ENCODE measurements around the gene DEDD2. TPM values are rescaled to one million over a fixed set of nuclear protein-coding genes. Genes with fewer than 3 reads are reported as not detected.

Gene DEDD2
- total RNA-seq, 4 donors from 2014 or later: 23.2 to 30.2 (median 27.8) TPM

- peaks cover 15 to 87% (median 28%) of the 10 kb centered on the region in 4 donors for H3K27me3 ChIP-seq
- no peaks in the 10 kb centered on the region for H3K9me3 ChIP-seq
- H3K27ac ChIP-seq: no peak overlapping the region
- peaks cover 0 to 22% (median 8%) of the 10 kb centered on the region in 3 donors for H3K4me1 ChIP-seq
- no peak overlapping the region for H3K4me3 ChIP-seq
- intact Hi-C loops (cut with DNase I): loop anchor here (5.0 kb wide), 1 partner anchor 47 kb away; the partner anchor contains the start of gene POU2F2
- no peak for DNase-seq
- 7 to 17% methylated on average over 12 to 13 of the region's 13 CpGs for WGBS, 2 donors
- TF ChIP-seq, protein P1, sequence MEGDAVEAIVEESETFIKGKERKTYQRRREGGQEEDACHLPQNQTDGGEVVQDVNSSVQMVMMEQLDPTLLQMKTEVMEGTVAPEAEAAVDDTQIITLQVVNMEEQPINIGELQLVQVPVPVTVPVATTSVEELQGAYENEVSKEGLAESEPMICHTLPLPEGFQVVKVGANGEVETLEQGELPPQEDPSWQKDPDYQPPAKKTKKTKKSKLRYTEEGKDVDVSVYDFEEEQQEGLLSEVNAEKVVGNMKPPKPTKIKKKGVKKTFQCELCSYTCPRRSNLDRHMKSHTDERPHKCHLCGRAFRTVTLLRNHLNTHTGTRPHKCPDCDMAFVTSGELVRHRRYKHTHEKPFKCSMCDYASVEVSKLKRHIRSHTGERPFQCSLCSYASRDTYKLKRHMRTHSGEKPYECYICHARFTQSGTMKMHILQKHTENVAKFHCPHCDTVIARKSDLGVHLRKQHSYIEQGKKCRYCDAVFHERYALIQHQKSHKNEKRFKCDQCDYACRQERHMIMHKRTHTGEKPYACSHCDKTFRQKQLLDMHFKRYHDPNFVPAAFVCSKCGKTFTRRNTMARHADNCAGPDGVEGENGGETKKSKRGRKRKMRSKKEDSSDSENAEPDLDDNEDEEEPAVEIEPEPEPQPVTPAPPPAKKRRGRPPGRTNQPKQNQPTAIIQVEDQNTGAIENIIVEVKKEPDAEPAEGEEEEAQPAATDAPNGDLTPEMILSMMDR (IDR thresholded peaks at IDR 0.05): no peak
- TF ChIP-seq POLR2A (IDR thresholded peaks at IDR 0.05): no peak
- no peaks in the 10 kb centered on the region for H3K36me3 ChIP-seq
These were observed 38.4 kb downstream of the DEDD2 start for GRCh38 chr19:42178791-42179674.

GRCh38 chr19:42177686-42178019, 39.8 kb downstream of the DEDD2 start:
- WGBS, 2 donors: 27 to 31% methylated on average over 3 of the region's 3 CpGs
- intact Hi-C loops (cut with DNase I): loop anchor here (5.0 kb wide), 1 partner anchor 45 kb away; the partner anchor contains the start of gene POU2F2
- Histone ChIP-seq H3K4me3 (no peak overlapping the region), H3K27ac (no peak overlapping the region), H3K27me3 (peaks cover 15 to 100% (median 28%) of the 10 kb centered on the region in 4 donors), H3K36me3 (no peaks in the 10 kb centered on the region), H3K9me3 (no peaks in the 10 kb centered on the region), H3K4me1 (peaks cover 0 to 22% (median 8%) of the 10 kb centered on the region in 3 donors)
- DNase-seq: no peak
- TF ChIP-seq, protein P1 (IDR thresholded peaks at IDR 0.05): no peak
- no peak for TF ChIP-seq POLR2A (IDR thresholded peaks at IDR 0.05)

GRCh38 chr19:42176990-42177685, 40.3 kb downstream of the DEDD2 start:
- Histone ChIP-seq H3K27me3 (peaks cover 15 to 100% (median 28%) of the 10 kb centered on the region in 4 donors), H3K36me3 (no peaks in the 10 kb centered on the region), H3K27ac (peak overlapping the region in 1 of 4 donors; percentile 33), H3K4me1 (peaks cover 0 to 22% (median 8%) of the 10 kb centered on the region in 3 donors), H3K4me3 (peak overlapping the region; percentile 22 to 69 (median 46)), H3K9me3 (no peaks in the 10 kb centered on the region)
- TF ChIP-seq, protein P1 (IDR thresholded peaks at IDR 0.05): peak in 3 of 6 experiments; percentile 22 to 45 (median 36)
- no peak for TF ChIP-seq POLR2A (IDR thresholded peaks at IDR 0.05)
- no peak for DNase-seq
- 3 to 6% methylated on average over 9 to 15 of the region's 66 CpGs for WGBS, 2 donors
- intact Hi-C loops (cut with DNase I): loop anchor here (5.0 kb wide), 1 partner anchor 45 kb away; the partner anchor contains the start of gene POU2F2

- WGBS, 2 donors: 0% methylated on average over 2 to 13 of the region's 31 CpGs
- Histone ChIP-seq H3K4me3 (peak overlapping the region; percentile 22 to 69 (median 46)), H3K27ac (peak overlapping the region in 1 of 4 donors; percentile 44), H3K9me3 (no peaks in the 10 kb centered on the region), H3K36me3 (no peaks in the 10 kb centered on the region), H3K27me3 (peaks cover 15 to 100% (median 28%) of the 10 kb centered on the region in 4 donors), H3K4me1 (peaks cover 0 to 22% (median 8%) of the 10 kb centered on the region in 3 donors)
- DNase-seq: no peak
- no peak for TF ChIP-seq POLR2A (IDR thresholded peaks at IDR 0.05)
- TF ChIP-seq, protein P1 (IDR thresholded peaks at IDR 0.05): no peak
- intact Hi-C loops (cut with DNase I): loop anchor here (5.0 kb wide), 1 partner anchor 44 kb away; the partner anchor contains the start of gene POU2F2
These were observed 40.9 kb downstream of the DEDD2 start for GRCh38 chr19:42176649-42176989.

All from esophagus squamous epithelium (tissue), 5 donors.